Body of pancreas (tissue), 4 donors: ENCODE data around the gene CPXM2.

Source experiments
- POLR2A ChIP-seq, 3 donors: fragments of 450-650 bp; IDR thresholded peaks; one replicate each; pipeline ENCODE4 v1.6.1; 2016; ENCODE audit warnings: antibody characterized with exemption in 3 of 3, mild to moderate bottlenecking in 2 of 3
- TF ChIP-seq, protein P1 (sequence below), 7 experiments: fragments of 450-650 bp in 4 of 7; fragments of 200-600 bp in 3 of 7; sonication (generic) in 3 of 7; IDR thresholded peaks; one replicate each; pipeline ENCODE4 v1.5.1; 2016 to 2019; ENCODE audit warnings: antibody characterized with exemption in 7 of 7

DNA sequence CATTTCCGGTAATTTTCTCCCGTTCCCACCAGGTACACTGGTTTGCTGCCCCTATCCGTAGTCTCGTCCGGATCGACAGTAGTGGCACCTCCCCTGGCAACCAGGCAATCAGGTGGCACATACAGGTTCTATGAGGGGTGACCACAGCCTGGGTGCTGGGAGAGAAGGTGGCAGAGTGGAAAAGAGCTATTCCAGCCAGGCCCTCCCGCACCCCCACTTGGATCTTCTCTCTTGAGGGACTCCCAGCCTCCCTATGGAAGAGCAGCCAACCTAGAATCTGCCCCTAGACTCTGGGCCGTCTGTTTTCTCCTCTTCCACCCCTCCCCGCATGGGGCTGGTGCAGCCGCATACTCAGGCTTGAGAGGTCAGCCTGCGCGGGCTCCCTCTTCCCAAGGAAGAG lies 166.9 kb downstream of the CPXM2 start:
- no peak for TF ChIP-seq POLR2A (IDR thresholded peaks at IDR 0.05)
- TF ChIP-seq, protein P1, sequence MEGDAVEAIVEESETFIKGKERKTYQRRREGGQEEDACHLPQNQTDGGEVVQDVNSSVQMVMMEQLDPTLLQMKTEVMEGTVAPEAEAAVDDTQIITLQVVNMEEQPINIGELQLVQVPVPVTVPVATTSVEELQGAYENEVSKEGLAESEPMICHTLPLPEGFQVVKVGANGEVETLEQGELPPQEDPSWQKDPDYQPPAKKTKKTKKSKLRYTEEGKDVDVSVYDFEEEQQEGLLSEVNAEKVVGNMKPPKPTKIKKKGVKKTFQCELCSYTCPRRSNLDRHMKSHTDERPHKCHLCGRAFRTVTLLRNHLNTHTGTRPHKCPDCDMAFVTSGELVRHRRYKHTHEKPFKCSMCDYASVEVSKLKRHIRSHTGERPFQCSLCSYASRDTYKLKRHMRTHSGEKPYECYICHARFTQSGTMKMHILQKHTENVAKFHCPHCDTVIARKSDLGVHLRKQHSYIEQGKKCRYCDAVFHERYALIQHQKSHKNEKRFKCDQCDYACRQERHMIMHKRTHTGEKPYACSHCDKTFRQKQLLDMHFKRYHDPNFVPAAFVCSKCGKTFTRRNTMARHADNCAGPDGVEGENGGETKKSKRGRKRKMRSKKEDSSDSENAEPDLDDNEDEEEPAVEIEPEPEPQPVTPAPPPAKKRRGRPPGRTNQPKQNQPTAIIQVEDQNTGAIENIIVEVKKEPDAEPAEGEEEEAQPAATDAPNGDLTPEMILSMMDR (IDR thresholded peaks at IDR 0.05), result no peak
